K562 (cell line): Measurements from ENCODE around the gene PRRX1.
A peak's percentile ranks its signal among the peaks of the same experiment; 100 is the strongest.

Source experiments
- CBX5 ChIP-seq: IDR thresholded peaks from 2 replicates; pipeline ENCODE4 v1.6.1; 2014; ENCODE audit warnings: low read depth, borderline replicate concordance
- PCBP1 ChIP-seq: fragments of 200-400 bp; formaldehyde crosslinking; IDR thresholded peaks from 2 replicates; pipeline ENCODE4 v1.6.1; 2018; ENCODE audit warnings: mild to moderate bottlenecking, low read depth, low read length; ENCODE audit not compliant: poor library complexity, severe bottlenecking
- SMAD1 ChIP-seq: fragments of 150-350 bp; IDR thresholded peaks from 2 replicates; pipeline ENCODE4 v1.6.1; 2014; ENCODE audit warnings: low read length, low read depth; ENCODE audit not compliant: partially characterized antibody
- SMARCE1 ChIP-seq: fragments of 450-650 bp; IDR thresholded peaks from 2 replicates; pipeline ENCODE4 v1.7.1; 2016; ENCODE audit warnings: mild to moderate bottlenecking
- ZFP36 ChIP-seq: fragments of 150-350 bp; IDR thresholded peaks from 2 replicates; pipeline ENCODE4 v1.6.1; 2018; ENCODE audit warnings: low read length, low read depth; ENCODE audit not compliant: partially characterized antibody
- ZNF311 ChIP-seq: fragments of 250-450 bp; sonication (Bioruptor Pico); IDR thresholded peaks from 2 replicates; pipeline ENCODE4 v1.4.0; 2020; ENCODE audit warnings: mild to moderate bottlenecking, moderate library complexity
- ZNF707 ChIP-seq: fragments of 250-450 bp; sonication (Bioruptor Pico); conservative IDR thresholded peaks from 2 replicates; pipeline ENCODE4 v1.8.0; 2022; ENCODE audit warnings: inconsistent platforms, mild to moderate bottlenecking, moderate library complexity
- TF ChIP-seq, protein P1 (sequence below): fragments of 450-650 bp; IDR thresholded peaks from 2 replicates; pipeline ENCODE4 v1.6.1; 2017; ENCODE audit warnings: antibody characterized with exemption, mild to moderate bottlenecking
- TF ChIP-seq, protein P2 (sequence below), 3 experiments: IDR thresholded peaks in 2 of 3; conservative IDR thresholded peaks in 1 of 3; 2 replicates each; pipeline ENCODE4 v1.5.1; 2011 to 2012; ENCODE audit warnings: low read length in 3 of 3, mild to moderate bottlenecking in 3 of 3, control low read depth in 2 of 3, improper control_type of control experiment in 1 of 3, inconsistent platforms in 1 of 3, low read depth in 1 of 3, mixed read lengths in 1 of 3, moderate library complexity in 1 of 3; ENCODE audit not compliant: insufficient read depth in 2 of 3
- TF ChIP-seq, protein P3 (sequence below), 2 experiments: fragments of 450-650 bp in 1 of 2; sonication (generic) in 1 of 2; formaldehyde crosslinking; conservative IDR thresholded peaks; 2 replicates each; pipeline versions ENCODE4 v1.4.0 to v1.8.1; 2020 to 2022; ENCODE audit warnings: mild to moderate bottlenecking in 1 of 2, missing genetic modification reagents in 1 of 2

DNA sequence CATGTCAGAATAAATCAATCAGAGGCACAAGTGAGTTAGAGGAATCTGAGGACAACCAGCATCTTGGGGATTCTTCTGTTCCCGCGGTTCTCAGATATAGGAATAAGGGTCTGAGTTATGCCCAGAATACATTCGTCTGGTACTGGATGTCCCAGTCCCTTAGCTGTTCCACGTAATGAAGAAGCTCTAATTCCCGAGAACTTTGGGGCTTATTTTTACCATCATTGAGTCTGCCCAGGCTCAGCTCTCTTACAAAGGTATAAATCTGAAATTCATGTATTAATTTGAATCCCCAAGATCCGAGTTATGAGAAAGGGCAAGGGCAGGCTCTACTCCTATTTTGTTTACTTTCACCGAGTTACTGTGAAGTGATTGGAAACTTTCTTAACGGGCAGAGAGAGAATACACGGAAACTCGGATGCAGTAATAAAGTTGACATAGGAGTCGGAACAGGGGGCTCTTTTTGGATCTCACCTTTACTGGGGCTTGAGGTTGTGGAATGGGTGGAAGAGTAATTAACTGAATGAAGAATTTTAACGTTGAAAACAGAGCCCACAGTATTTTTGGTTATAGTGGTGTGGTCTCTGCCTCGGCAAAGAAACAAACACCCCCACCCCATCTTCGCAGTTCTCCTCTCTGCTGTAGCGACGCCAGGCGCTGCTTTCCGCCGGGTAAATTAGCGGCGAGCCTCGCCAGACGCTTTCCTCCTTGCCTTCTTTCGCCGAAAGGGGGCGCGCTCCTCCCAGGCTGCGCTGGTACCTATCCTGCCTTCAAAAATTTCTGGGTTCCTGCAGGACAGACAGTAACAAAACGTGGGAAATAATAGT is 7.1 kb downstream of the PRRX1 start:
- TF ChIP-seq, protein P1, sequence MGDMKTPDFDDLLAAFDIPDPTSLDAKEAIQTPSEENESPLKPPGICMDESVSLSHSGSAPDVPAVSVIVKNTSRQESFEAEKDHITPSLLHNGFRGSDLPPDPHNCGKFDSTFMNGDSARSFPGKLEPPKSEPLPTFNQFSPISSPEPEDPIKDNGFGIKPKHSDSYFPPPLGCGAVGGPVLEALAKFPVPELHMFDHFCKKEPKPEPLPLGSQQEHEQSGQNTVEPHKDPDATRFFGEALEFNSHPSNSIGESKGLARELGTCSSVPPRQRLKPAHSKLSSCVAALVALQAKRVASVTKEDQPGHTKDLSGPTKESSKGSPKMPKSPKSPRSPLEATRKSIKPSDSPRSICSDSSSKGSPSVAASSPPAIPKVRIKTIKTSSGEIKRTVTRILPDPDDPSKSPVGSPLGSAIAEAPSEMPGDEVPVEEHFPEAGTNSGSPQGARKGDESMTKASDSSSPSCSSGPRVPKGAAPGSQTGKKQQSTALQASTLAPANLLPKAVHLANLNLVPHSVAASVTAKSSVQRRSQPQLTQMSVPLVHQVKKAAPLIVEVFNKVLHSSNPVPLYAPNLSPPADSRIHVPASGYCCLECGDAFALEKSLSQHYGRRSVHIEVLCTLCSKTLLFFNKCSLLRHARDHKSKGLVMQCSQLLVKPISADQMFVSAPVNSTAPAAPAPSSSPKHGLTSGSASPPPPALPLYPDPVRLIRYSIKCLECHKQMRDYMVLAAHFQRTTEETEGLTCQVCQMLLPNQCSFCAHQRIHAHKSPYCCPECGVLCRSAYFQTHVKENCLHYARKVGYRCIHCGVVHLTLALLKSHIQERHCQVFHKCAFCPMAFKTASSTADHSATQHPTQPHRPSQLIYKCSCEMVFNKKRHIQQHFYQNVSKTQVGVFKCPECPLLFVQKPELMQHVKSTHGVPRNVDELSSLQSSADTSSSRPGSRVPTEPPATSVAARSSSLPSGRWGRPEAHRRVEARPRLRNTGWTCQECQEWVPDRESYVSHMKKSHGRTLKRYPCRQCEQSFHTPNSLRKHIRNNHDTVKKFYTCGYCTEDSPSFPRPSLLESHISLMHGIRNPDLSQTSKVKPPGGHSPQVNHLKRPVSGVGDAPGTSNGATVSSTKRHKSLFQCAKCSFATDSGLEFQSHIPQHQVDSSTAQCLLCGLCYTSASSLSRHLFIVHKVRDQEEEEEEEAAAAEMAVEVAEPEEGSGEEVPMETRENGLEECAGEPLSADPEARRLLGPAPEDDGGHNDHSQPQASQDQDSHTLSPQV: no peak
- TF ChIP-seq, protein P2, sequence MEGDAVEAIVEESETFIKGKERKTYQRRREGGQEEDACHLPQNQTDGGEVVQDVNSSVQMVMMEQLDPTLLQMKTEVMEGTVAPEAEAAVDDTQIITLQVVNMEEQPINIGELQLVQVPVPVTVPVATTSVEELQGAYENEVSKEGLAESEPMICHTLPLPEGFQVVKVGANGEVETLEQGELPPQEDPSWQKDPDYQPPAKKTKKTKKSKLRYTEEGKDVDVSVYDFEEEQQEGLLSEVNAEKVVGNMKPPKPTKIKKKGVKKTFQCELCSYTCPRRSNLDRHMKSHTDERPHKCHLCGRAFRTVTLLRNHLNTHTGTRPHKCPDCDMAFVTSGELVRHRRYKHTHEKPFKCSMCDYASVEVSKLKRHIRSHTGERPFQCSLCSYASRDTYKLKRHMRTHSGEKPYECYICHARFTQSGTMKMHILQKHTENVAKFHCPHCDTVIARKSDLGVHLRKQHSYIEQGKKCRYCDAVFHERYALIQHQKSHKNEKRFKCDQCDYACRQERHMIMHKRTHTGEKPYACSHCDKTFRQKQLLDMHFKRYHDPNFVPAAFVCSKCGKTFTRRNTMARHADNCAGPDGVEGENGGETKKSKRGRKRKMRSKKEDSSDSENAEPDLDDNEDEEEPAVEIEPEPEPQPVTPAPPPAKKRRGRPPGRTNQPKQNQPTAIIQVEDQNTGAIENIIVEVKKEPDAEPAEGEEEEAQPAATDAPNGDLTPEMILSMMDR (IDR thresholded peaks at IDR 0.05 in 2 of 3, conservative IDR thresholded peaks at IDR 0.05 in 1 of 3; ENCODE audit: insufficient read depth in 2 of 3, low read depth in 1 of 3, low read length in 3 of 3): peak; percentile 66 to 84 (median 77)
- TF ChIP-seq, protein P3, sequence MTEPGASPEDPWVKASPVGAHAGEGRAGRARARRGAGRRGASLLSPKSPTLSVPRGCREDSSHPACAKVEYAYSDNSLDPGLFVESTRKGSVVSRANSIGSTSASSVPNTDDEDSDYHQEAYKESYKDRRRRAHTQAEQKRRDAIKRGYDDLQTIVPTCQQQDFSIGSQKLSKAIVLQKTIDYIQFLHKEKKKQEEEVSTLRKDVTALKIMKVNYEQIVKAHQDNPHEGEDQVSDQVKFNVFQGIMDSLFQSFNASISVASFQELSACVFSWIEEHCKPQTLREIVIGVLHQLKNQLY (CRISPR knock-in tag; conservative IDR thresholded peaks at IDR 0.05): no peak
- TF ChIP-seq ZFP36 (no peak), ZNF311 (CRISPR knock-in tag) (no peak), SMARCE1 (no peak), ZNF707 (CRISPR knock-in tag) (no peak), SMAD1 (no peak), PCBP1 (no peak), CBX5 (no peak)
